HepG2 (cell line): ENCODE data around the gene FGF1.

Source experiments
- EHMT2 ChIP-seq: fragments of 200-600 bp; sonication (generic); IDR thresholded peaks from 2 replicates; pipeline ENCODE4 v1.7.0; 2017; ENCODE audit warnings: antibody characterized with exemption, low read depth, low read length, borderline replicate concordance
- GABPA ChIP-seq, 2 experiments: IDR thresholded peaks; 2 replicates each; pipeline ENCODE4 v1.6.1; 2011 to 2016; ENCODE audit warnings: low read depth in 2 of 2, low read length in 1 of 2, missing biosample characterization in 1 of 2, missing genetic modification characterization in 1 of 2
- HOXA9 ChIP-seq: sonication (generic); formaldehyde crosslinking; IDR thresholded peaks from 2 replicates; pipeline ENCODE4 v1.8.1; 2022; ENCODE audit warnings: missing genetic modification reagents, mild to moderate bottlenecking, moderate library complexity, borderline replicate concordance
- NBN ChIP-seq: fragments of 450-650 bp; conservative IDR thresholded peaks from 2 replicates; pipeline ENCODE4 v1.6.1; 2017
- PAXIP1 ChIP-seq: sonication (generic); formaldehyde crosslinking; conservative IDR thresholded peaks from 2 replicates; pipeline ENCODE4 v1.4.0; 2020; ENCODE audit warnings: mild to moderate bottlenecking, missing genetic modification reagents, moderate library complexity
- POLR2A ChIP-seq, 2 experiments: IDR thresholded peaks; 2 replicates each; pipeline ENCODE4 v1.6.1; 2011; ENCODE audit warnings: low read depth in 2 of 2, low read length in 2 of 2, mild to moderate bottlenecking in 1 of 2, moderate library complexity in 1 of 2; ENCODE audit not compliant: insufficient read depth in 1 of 2
- REPIN1 ChIP-seq: sonication (generic); formaldehyde crosslinking; IDR thresholded peaks from 2 replicates; pipeline ENCODE4 v1.8.0; 2022; ENCODE audit warnings: missing genetic modification reagents, low read depth, mild to moderate bottlenecking, borderline replicate concordance
- STAT6 ChIP-seq: sonication (generic); formaldehyde crosslinking; IDR thresholded peaks from 2 replicates; pipeline ENCODE4 v1.4.0; 2020; ENCODE audit warnings: missing genetic modification reagents, mild to moderate bottlenecking, borderline replicate concordance
- TOPORS ChIP-seq: sonication (generic); formaldehyde crosslinking; IDR thresholded peaks from 2 replicates; pipeline ENCODE4 v1.8.0; 2023; ENCODE audit warnings: mild to moderate bottlenecking, missing genetic modification reagents
- ZNF326 ChIP-seq: sonication (generic); formaldehyde crosslinking; IDR thresholded peaks from 2 replicates; pipeline ENCODE4 v1.4.0; 2020; ENCODE audit warnings: missing genetic modification reagents, borderline replicate concordance
- TF ChIP-seq, protein P1 (sequence below): sonication (generic); formaldehyde crosslinking; IDR thresholded peaks from 2 replicates; pipeline ENCODE4 v1.5.1; 2020; ENCODE audit warnings: mild to moderate bottlenecking, missing genetic modification reagents, moderate library complexity
- TF ChIP-seq, protein P2 (sequence below): sonication (generic); formaldehyde crosslinking; IDR thresholded peaks from 2 replicates; pipeline ENCODE4 v1.5.0; 2020; ENCODE audit warnings: mild to moderate bottlenecking, missing genetic modification reagents, moderate library complexity
- TF ChIP-seq, protein P3 (sequence below): IDR thresholded peaks from 2 replicates; pipeline ENCODE4 v1.6.1; 2016

DNA sequence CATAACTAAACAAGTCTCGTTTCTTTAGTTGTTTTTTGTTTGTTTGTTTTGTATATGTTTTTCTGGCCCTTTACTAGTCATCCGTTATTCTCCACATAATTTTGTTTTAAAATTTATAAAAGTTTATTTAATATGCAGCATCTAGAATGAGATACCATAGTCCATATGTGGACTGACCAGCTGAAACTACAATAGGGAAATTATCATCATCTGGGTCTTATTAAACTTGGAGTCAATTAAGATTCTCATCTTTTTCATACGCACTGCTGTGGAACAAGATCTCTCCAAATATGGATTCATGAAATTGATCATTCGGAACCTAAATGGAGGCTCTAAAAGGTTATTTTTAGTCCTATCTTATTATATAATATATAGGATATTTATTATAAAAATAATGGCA, 99.3 kb downstream of the FGF1 start:
- no peak for TF ChIP-seq TOPORS (CRISPR knock-in tag)
- TF ChIP-seq, protein P1, sequence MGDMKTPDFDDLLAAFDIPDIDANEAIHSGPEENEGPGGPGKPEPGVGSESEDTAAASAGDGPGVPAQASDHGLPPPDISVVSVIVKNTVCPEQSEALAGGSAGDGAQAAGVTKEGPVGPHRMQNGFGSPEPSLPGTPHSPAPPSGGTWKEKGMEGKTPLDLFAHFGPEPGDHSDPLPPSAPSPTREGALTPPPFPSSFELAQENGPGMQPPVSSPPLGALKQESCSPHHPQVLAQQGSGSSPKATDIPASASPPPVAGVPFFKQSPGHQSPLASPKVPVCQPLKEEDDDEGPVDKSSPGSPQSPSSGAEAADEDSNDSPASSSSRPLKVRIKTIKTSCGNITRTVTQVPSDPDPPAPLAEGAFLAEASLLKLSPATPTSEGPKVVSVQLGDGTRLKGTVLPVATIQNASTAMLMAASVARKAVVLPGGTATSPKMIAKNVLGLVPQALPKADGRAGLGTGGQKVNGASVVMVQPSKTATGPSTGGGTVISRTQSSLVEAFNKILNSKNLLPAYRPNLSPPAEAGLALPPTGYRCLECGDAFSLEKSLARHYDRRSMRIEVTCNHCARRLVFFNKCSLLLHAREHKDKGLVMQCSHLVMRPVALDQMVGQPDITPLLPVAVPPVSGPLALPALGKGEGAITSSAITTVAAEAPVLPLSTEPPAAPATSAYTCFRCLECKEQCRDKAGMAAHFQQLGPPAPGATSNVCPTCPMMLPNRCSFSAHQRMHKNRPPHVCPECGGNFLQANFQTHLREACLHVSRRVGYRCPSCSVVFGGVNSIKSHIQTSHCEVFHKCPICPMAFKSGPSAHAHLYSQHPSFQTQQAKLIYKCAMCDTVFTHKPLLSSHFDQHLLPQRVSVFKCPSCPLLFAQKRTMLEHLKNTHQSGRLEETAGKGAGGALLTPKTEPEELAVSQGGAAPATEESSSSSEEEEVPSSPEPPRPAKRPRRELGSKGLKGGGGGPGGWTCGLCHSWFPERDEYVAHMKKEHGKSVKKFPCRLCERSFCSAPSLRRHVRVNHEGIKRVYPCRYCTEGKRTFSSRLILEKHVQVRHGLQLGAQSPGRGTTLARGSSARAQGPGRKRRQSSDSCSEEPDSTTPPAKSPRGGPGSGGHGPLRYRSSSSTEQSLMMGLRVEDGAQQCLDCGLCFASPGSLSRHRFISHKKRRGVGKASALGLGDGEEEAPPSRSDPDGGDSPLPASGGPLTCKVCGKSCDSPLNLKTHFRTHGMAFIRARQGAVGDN (CRISPR knock-in tag): no peak
- TF ChIP-seq GABPA (IDR thresholded peaks at IDR 0.05; ENCODE audit: low read depth, low read length): no peak
- TF ChIP-seq GABPA (CRISPR knock-in tag; IDR thresholded peaks at IDR 0.05; ENCODE audit: low read depth): no peak
- TF ChIP-seq, protein P2, sequence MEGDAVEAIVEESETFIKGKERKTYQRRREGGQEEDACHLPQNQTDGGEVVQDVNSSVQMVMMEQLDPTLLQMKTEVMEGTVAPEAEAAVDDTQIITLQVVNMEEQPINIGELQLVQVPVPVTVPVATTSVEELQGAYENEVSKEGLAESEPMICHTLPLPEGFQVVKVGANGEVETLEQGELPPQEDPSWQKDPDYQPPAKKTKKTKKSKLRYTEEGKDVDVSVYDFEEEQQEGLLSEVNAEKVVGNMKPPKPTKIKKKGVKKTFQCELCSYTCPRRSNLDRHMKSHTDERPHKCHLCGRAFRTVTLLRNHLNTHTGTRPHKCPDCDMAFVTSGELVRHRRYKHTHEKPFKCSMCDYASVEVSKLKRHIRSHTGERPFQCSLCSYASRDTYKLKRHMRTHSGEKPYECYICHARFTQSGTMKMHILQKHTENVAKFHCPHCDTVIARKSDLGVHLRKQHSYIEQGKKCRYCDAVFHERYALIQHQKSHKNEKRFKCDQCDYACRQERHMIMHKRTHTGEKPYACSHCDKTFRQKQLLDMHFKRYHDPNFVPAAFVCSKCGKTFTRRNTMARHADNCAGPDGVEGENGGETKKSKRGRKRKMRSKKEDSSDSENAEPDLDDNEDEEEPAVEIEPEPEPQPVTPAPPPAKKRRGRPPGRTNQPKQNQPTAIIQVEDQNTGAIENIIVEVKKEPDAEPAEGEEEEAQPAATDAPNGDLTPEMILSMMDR (CRISPR knock-in tag): no peak
- TF ChIP-seq ZNF326: no peak
- no peak for TF ChIP-seq REPIN1 (CRISPR knock-in tag)
- no peak for TF ChIP-seq NBN
- TF ChIP-seq STAT6 (CRISPR knock-in tag): no peak
- TF ChIP-seq, protein P3, sequence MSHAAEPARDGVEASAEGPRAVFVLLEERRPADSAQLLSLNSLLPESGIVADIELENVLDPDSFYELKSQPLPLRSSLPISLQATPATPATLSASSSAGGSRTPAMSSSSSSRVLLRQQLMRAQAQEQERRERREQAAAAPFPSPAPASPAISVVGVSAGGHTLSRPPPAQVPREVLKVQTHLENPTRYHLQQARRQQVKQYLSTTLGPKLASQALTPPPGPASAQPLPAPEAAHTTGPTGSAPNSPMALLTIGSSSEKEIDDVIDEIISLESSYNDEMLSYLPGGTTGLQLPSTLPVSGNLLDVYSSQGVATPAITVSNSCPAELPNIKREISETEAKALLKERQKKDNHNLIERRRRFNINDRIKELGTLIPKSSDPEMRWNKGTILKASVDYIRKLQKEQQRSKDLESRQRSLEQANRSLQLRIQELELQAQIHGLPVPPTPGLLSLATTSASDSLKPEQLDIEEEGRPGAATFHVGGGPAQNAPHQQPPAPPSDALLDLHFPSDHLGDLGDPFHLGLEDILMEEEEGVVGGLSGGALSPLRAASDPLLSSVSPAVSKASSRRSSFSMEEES: no peak
- no peak for TF ChIP-seq HOXA9 (CRISPR knock-in tag)
- TF ChIP-seq PAXIP1 (CRISPR knock-in tag): no peak
- TF ChIP-seq POLR2A (IDR thresholded peaks at IDR 0.05; ENCODE audit: insufficient read depth in 1 of 2, low read depth in 2 of 2, low read length in 2 of 2): no peak
- TF ChIP-seq EHMT2: no peak
